Panc1 (cell line): ENCODE results near the gene KNG1. TPM values are rescaled to one million over a fixed set of nuclear protein-coding genes. Genes with fewer than 3 reads are reported as not detected.

Experiments
- ATAC-seq: fragments of 200-7000 bp; cut with Tn5 transposase; 2 replicates; pipeline ENCODE4 v1.9.1; 2020; ENCODE audit warnings: mild to moderate bottlenecking, moderate library complexity
- Bru-seq: library from RNA; stranded (reverse); fragments of 400-500 nt; gene quantifications from one replicate; lab custom pipeline; 2021; lab: Mats Ljungman, UMichigan
- BruChase-seq, 2 experiments: library from RNA; stranded (reverse); fragments of 400-500 nt; gene quantifications; one replicate each; lab custom pipeline; 2021; lab: Mats Ljungman, UMichigan
- BruUV-seq: library from RNA; stranded (reverse); fragments of 400-500 nt; replicated peaks from 2 replicates; lab custom pipeline; 2021; lab: Mats Ljungman, UMichigan
- CTCF ChIA-PET: fragments of 300-600 bp; sonication (Branson Sonifier 250); formaldehyde crosslinking; loops from one replicate; lab custom pipeline; 2022; ENCODE audit warnings: antibody characterized with exemption; lab: Charles Lee
- POLR2A ChIA-PET: fragments of 300-600 bp; sonication (Branson Sonifier 250); formaldehyde crosslinking; loops from one replicate; lab custom pipeline; 2022; ENCODE audit warnings: antibody characterized with exemption; lab: Charles Lee
- DNase-seq: peaks from one replicate; pipeline ENCODE4 v3.0.0-alpha.2; 2010; ENCODE audit warnings: low read depth, low spot score
- H3K27ac ChIP-seq: 2 replicates; pipeline ENCODE4 v1.5.1; 2011; ENCODE audit warnings: mild to moderate bottlenecking, low read length, inconsistent platforms
- H3K27me3 ChIP-seq: fragments of 200-500 bp; sonication (Bioruptor generic); 2 replicates; pipeline ENCODE4 v1.6.0; 2014; ENCODE audit warnings: low read length, inconsistent platforms; ENCODE audit not compliant: control insufficient read depth, insufficient read depth
- H3K36me3 ChIP-seq: fragments of 200-500 bp; sonication (Bioruptor generic); 2 replicates; pipeline ENCODE4 v1.5.1; 2014; ENCODE audit warnings: inconsistent platforms, mild to moderate bottlenecking, low read length, moderate library complexity; ENCODE audit not compliant: control insufficient read depth, insufficient read depth
- H3K4me1 ChIP-seq: 2 replicates; pipeline ENCODE4 v1.5.1; 2011; ENCODE audit warnings: inconsistent platforms, mild to moderate bottlenecking, low read length, moderate library complexity; ENCODE audit not compliant: control insufficient read depth, insufficient read depth
- H3K4me3 ChIP-seq, 2 experiments: 2 replicates each; pipeline ENCODE4 v1.5.1; 2011 to 2012; ENCODE audit warnings: low read depth in 2 of 2, low read length in 2 of 2, mild to moderate bottlenecking in 2 of 2, inconsistent platforms in 1 of 2, moderate library complexity in 1 of 2
- H3K9me3 ChIP-seq: fragments of 200-500 bp; sonication (Bioruptor generic); 2 replicates; pipeline ENCODE4 v1.5.1; 2014; ENCODE audit warnings: low read depth, mild to moderate bottlenecking, inconsistent platforms, low read length, moderate library complexity; ENCODE audit not compliant: control insufficient read depth, insufficient read depth
- CTCF ChIP-seq: fragments of 450-650 bp; IDR thresholded peaks from 2 replicates; pipeline ENCODE4 v1.5.1; 2017; ENCODE audit warnings: mild to moderate bottlenecking
- POLR2AphosphoS5 ChIP-seq: IDR thresholded peaks from 2 replicates; pipeline ENCODE4 v1.6.1; 2012; ENCODE audit warnings: mild to moderate bottlenecking, low read depth, low read length, moderate library complexity
- REST ChIP-seq, 2 experiments: IDR thresholded peaks; 2 replicates each; pipeline ENCODE4 v1.6.1; 2011 to 2012; ENCODE audit warnings: low read depth in 2 of 2, control low read depth in 1 of 2, low read length in 1 of 2, mild to moderate bottlenecking in 1 of 2, moderate library complexity in 1 of 2; ENCODE audit not compliant: insufficient read depth in 1 of 2
- SIN3A ChIP-seq: IDR thresholded peaks from 2 replicates; pipeline ENCODE4 v1.6.1; 2012; ENCODE audit warnings: low read depth, mild to moderate bottlenecking, low read length, moderate library complexity, borderline replicate concordance; ENCODE audit not compliant: insufficient read depth
- TCF7L2 ChIP-seq: IDR thresholded peaks from 2 replicates; pipeline ENCODE4 v1.6.1; 2011; ENCODE audit warnings: mild to moderate bottlenecking, low read depth, low read length, inconsistent platforms
- in situ Hi-C: cut with HindIII; loops from 2 replicates; pipeline ENCODE4 v1.10.0; 2016; ENCODE audit warnings: low sequenced_read_pairs, low pct_unique_long_range_greater_than_20kb
- intact Hi-C: fragments of 100-400 bp; cut with micrococcal nuclease; formaldehyde crosslinking; loops from one replicate; pipeline ENCODE4 v1.10.0; 2022; ENCODE audit not compliant: unreplicated experiment
- long read RNA-seq: library from polyadenylated mRNA; unstranded; transcript quantifications from one replicate; pipeline ENCODE4 v2.0.0, GENCODE V29; 2021; ENCODE audit not compliant: unreplicated experiment
- polyA plus RNA-seq: library from polyadenylated mRNA; unstranded; fragments of >200 nt; gene quantifications from one replicate; pipeline ENCODE4 v1.2.1, GENCODE V29; 2012; ENCODE audit warnings: missing spikeins; ENCODE audit not compliant: insufficient read length
- total RNA-seq: library from RNA; stranded (reverse); gene quantifications from one replicate; pipeline ENCODE4 v1.2.1, GENCODE V29; 2021; ENCODE audit not compliant: unreplicated experiment

Gene KNG1
- total RNA-seq (0.23 TPM), Bru-seq, nascent RNA (not detected), BruChase-seq, experiment 1, labeled RNA remaining after a 2-hour chase (percentile 6 among the genes with signal in this experiment), BruChase-seq, experiment 2, labeled RNA remaining after a 6-hour chase (not detected)
- not detected for polyA plus RNA-seq
- long read RNA-seq, result 0 reads

- in situ Hi-C loops (no loop called here), intact Hi-C loops (no loop called here)
- TF ChIP-seq POLR2AphosphoS5, result no peak
- TF ChIP-seq TCF7L2, result no peak
- TF ChIP-seq REST (IDR thresholded peaks at IDR 0.05; ENCODE audit: insufficient read depth in 1 of 2, low read depth in 2 of 2, low read length in 1 of 2), result no peak
- no peak for TF ChIP-seq CTCF
- TF ChIP-seq SIN3A, result no peak
- no peak within 1 kb of the TSS for H3K4me3 ChIP-seq
- H3K36me3 ChIP-seq, result no peaks in the 10 kb centered on the region
- no peak for ATAC-seq
- no peak for DNase-seq
- ChIA-PET CTCF (no interaction called here), POLR2A (no interaction called here)
- no peaks in the 10 kb centered on the region for H3K27me3 ChIP-seq
- H3K9me3 ChIP-seq, result no peaks in the 10 kb centered on the region
- BruUV-seq, result no TSS peak
- no peaks in the 10 kb centered on the region for H3K4me1 ChIP-seq
- no peak within 1 kb of the TSS for H3K27ac ChIP-seq
Observed at GRCh38 chr3:186717039-186717457, at the start of gene KNG1. KNG1 (plus strand) TSS chr3:186717359; CDS start chr3:186717543, 184 bp downstream.

GRCh38 chr3:186668426-186668825, 48.7 kb upstream of the KNG1 start:
- H3K4me1 ChIP-seq, result no peaks in the 10 kb centered on the region
- ChIA-PET POLR2A (interaction anchor here (0.7 kb wide), 1 partner anchor 38 kb away, joined by 3 read pairs; no protein-coding TSS in a partner anchor), CTCF (no interaction called here)
- in situ Hi-C loops, result no loop called here
- no peak overlapping the region for H3K27ac ChIP-seq
- peaks cover 11% of the 10 kb centered on the region for H3K27me3 ChIP-seq
- ATAC-seq (no peak), DNase-seq (no peak)
- no peak overlapping the region for H3K4me3 ChIP-seq
- intact Hi-C loops, result no loop called here
- H3K9me3 ChIP-seq, result no peaks in the 10 kb centered on the region
- TF ChIP-seq REST (IDR thresholded peaks at IDR 0.05; ENCODE audit: insufficient read depth in 1 of 2, low read depth in 2 of 2, low read length in 1 of 2) (no peak), POLR2AphosphoS5 (no peak), CTCF (no peak), SIN3A (no peak), TCF7L2 (no peak)
- no TSS peak for BruUV-seq
- H3K36me3 ChIP-seq, result no peaks in the 10 kb centered on the region
